IMR-90 (cell line): ENCODE measurements around the gene AQP6. TPM values are rescaled to one million over a fixed set of nuclear protein-coding genes. Genes with fewer than 3 reads are reported as not detected.

ENCODE experiments used
- BHLHE40 ChIP-seq: fragments of 150-350 bp; IDR thresholded peaks from 2 replicates; pipeline ENCODE4 v1.6.1; 2016; ENCODE audit warnings: mild to moderate bottlenecking, low read depth, low read length
- CEBPB ChIP-seq: IDR thresholded peaks from 2 replicates; pipeline ENCODE4 v1.6.1; 2012; ENCODE audit warnings: low read depth, low read length, improper control_type of control experiment
- MAFK ChIP-seq: IDR thresholded peaks from 2 replicates; pipeline ENCODE4 v1.6.1; 2012; ENCODE audit warnings: low read depth, low read length, improper control_type of control experiment
- MXI1 ChIP-seq: IDR thresholded peaks from 2 replicates; pipeline ENCODE4 v1.6.1; 2012; ENCODE audit warnings: low read depth, mild to moderate bottlenecking, low read length, moderate library complexity, borderline replicate concordance
- NFE2L2 ChIP-seq: fragments of 150-350 bp; IDR thresholded peaks from 2 replicates; pipeline ENCODE4 v1.6.1; 2016; ENCODE audit warnings: low read depth, mild to moderate bottlenecking, low read length
- POLR2A ChIP-seq: IDR thresholded peaks from 2 replicates; pipeline ENCODE4 v1.6.1; 2012; ENCODE audit warnings: mild to moderate bottlenecking, low read depth, low read length
- RAD21 ChIP-seq: IDR thresholded peaks from 2 replicates; pipeline ENCODE4 v1.6.1; 2012; ENCODE audit warnings: low read length, improper control_type of control experiment
- polyA plus RNA-seq, 3 experiments: library from polyadenylated mRNA; depleted of rRNA; stranded (reverse); fragments of >200 nt; gene quantifications; 2 replicates each; pipeline ENCODE4 v1.2.3, GENCODE V29; 2012; ENCODE audit warnings: low replicate concordance in 1 of 3
- total RNA-seq: library from RNA; depleted of rRNA; stranded (reverse); fragments of >200 nt; gene quantifications from 2 replicates; pipeline ENCODE4 v1.2.3, GENCODE V29; 2012
- TF ChIP-seq, protein P1 (sequence below): fragments of 150-350 bp; IDR thresholded peaks from 2 replicates; pipeline ENCODE4 v1.6.1; 2017; ENCODE audit warnings: mild to moderate bottlenecking, antibody characterized with exemption, low read length, low read depth

AQP6 gene
- total and polyA plus RNA-seq, 2 of the 4 experiments (the other 2 are of a cell fraction): not detected

- TF ChIP-seq, protein P1, sequence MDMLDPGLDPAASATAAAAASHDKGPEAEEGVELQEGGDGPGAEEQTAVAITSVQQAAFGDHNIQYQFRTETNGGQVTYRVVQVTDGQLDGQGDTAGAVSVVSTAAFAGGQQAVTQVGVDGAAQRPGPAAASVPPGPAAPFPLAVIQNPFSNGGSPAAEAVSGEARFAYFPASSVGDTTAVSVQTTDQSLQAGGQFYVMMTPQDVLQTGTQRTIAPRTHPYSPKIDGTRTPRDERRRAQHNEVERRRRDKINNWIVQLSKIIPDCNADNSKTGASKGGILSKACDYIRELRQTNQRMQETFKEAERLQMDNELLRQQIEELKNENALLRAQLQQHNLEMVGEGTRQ: no peak
- TF ChIP-seq BHLHE40 (no peak), CEBPB (no peak), MAFK (no peak), NFE2L2 (no peak), RAD21 (no peak), POLR2A (no peak), MXI1 (no peak)
These were observed 2.1 kb upstream of the AQP6 start (continued) for GRCh38 chr12:49970658-49971057.
